A172 (cell line): ENCODE measurements around the gene TAP1. TPM values are rescaled to one million over a fixed set of nuclear protein-coding genes. Genes with fewer than 3 reads are reported as not detected.

ENCODE experiments used
- DNase-seq: peaks from one replicate; pipeline ENCODE4 v3.0.0-alpha.2; 2015; ENCODE audit warnings: low spot score
- total RNA-seq: library from RNA; depleted of rRNA; stranded (reverse); fragments of >200 nt; shearing (Covaris generic); gene quantifications from 2 replicates; pipeline ENCODE4 v1.2.3, GENCODE V29; 2014

The TAP1 gene
- total RNA-seq, 1 experiment from 2014 or later: 68.3 TPM

DNA sequence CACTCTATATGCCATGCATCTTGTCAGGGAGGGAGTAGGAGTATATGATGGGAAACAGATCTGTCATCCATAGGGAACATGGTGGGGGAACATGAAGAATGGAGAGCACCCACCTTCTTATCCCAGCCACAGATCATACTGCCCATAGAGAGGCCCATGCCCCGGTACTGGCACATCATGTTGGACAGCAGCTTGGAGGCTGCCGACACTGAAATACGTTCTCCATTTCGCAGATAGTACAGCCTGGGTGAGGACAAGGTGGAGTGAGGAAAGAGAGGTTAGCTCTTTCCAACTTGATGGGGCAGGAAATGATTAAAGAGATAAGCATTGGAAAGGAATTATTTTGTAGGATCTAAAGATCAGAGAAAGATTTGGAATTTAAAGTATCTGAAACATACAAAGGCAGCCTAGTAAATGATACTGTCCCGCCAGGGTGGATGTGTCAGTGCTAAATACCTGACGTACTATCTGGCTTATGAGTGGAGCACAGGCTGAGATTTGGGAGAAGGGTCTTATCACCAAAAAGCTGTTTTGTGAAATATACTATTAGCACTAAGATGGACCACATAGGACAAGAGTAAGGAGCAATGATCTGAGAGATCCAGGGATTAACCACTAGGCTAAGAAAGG lies 11.4 kb downstream of the TAP1 start:
- DNase-seq: no peak

GRCh38 chr6:32840604-32841246 lies 12.8 kb downstream of the TAP1 start:
- DNase-seq: no peak

DNA sequence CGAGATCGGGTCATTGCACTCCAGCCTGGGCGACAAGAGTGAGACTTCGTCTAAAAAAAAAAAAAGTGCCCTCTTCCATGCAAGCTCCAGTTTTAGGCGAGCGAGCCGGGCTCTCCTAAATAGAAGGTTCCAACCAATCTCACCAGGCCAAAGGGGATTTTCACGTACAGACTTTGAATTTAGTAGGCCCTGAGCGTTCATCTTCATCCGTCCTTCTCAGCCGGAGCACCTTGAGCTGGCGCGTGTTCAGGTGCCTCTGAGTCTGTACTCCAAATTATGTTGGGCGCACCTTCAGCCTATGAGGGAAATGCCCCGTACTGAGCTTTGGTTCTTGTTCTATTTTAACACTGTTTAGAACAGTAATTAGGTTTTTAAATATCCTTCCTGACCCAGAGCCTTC lies 14.1 kb downstream of the TAP1 start:
- DNase-seq: no peak

GRCh38 chr6:32838114-32838958 lies 15.2 kb downstream of the TAP1 start, which contains the start of gene TAP2:
TAP2 (minus strand) TSS chr6:32838739; CDS start chr6:32838233, 506 bp downstream.
- DNase-seq: peak; percentile 86

DNA sequence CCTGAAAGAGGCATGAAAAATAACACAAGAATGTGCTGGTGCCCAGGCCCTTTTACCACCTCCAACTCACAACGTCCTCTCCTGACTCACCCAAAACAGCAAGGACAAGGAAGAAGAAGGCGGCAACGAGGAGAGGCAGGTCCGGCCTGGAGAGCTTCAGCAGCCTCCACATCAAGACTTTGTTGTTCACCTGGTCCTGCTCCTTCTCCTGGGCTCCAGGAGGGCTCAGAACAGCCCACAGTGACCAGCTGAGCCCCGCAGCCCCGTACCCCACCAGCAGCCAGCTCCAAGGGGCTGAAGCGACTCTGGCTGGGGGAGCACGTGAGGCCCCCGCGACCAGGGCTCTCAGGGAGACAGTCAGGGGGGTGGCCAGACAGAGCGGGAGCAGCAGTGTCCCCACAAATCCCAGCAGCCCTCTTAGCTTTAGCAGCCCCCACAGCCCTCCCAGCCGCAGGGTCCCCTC lies 15.8 kb downstream of the TAP1 start:
- DNase-seq: peak; percentile 18

DNA sequence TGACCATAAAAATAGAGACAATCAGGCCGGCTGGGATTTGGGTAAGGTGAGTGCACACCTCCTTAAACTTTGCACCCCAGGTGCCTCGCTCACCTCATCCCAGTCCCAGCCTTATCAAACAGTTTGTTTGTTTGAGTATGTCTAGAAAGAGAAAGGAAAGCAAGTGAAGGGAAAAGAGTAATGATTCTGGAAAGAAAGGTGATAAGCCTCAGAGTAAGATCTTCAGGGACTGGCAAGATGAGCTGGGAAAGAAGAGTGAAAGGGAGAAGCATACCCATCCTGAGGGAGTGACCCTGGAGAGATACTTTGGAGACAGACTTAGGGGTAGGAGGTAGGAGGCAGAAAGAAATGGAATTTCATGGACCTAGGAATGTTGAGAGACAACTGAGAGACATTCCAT lies 16.6 kb downstream of the TAP1 start:
- no peak for DNase-seq

- DNase-seq: no peak
These were observed 18.2 kb downstream of the TAP1 start for GRCh38 chr6:32835167-32835893.

- DNase-seq: no peak
These were observed 19.8 kb downstream of the TAP1 start for GRCh38 chr6:32833664-32834063.

- no peak for DNase-seq
These were observed 21.0 kb downstream of the TAP1 start for GRCh38 chr6:32832535-32832934.

DNA sequence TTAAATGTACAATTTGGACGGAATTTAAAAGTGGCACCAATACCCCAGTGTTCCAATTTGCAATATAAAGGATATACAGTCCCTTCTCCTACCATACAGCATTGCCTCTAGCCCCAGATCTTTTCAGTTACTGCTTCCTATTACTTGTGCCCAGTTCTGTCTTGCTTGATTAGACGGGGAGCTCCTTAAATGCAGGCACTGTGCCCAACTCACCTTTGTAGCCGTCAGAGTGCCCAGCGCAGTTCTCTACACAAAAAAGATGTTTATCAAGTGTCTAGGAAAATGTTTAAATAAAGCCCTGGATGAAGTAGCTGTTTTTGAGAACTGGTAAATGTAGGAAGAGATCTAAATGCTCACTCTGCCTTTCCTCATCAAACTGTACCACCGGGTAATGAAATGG lies 22.6 kb downstream of the TAP1 start:
- no peak for DNase-seq

GRCh38 chr6:32830017-32830416 lies 23.5 kb downstream of the TAP1 start:
- DNase-seq: no peak

DNA sequence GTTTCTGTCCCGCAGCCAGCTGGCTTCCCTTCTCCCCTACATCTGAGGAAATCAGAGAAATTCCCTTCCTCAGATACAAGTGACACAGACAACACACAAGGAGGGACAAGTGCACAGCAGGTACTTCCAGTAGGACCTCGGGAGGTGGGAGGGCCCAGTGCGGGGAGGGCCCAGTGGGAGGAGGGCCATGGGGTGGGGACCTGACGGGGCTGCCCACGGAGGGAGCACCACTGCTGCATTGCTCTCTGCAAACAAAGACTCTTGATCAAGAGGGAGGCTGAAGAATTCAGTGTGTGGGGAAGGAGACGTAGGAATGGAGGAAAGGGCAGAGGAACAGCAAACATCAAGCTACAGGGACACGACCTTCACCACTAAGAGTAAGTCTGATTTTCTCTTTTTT lies 24.0 kb downstream of the TAP1 start:
- no peak for DNase-seq

DNA sequence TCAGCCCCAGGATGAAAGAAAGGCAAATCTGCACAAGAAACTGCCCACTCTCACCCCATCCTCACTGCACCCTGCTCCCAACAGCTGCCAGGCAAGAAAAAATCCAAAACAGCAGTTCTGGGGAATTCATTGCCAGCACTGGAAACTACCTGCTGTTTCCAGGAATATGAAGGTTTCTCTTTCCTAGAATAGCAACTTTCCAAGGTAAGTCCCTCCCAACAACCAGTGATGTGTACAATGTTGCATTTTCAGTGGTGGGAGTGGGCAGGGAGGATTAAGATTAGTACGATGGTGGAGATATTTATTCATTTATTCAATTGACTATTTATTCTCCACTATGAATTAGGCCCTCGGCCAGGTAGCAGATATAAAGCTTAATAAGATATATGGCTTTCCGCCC lies 26.5 kb downstream of the TAP1 start:
- DNase-seq: no peak

- DNase-seq: peak; percentile 32
These were observed 27.5 kb downstream of the TAP1 start for GRCh38 chr6:32825966-32826365.

DNA sequence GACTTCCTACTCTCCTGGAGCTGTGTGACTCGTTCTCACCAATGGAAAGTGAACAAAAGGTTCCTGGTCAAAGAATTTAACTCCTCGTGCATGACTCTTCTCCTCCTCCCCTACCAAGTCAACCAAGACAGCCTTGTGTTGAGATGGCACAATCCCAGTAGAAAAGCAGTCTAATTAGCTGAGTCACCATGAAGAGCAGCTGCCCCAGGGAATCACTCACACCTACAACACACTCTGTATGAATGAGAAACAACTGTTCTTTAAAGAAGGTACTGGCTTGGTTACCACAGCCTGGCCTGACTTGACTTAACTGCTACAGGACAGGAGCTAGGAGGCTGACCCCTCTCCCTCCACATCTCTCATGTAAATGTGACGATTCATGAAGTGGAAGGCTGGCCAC lies 33.8 kb downstream of the TAP1 start:
- DNase-seq: peak; percentile 70

DNA sequence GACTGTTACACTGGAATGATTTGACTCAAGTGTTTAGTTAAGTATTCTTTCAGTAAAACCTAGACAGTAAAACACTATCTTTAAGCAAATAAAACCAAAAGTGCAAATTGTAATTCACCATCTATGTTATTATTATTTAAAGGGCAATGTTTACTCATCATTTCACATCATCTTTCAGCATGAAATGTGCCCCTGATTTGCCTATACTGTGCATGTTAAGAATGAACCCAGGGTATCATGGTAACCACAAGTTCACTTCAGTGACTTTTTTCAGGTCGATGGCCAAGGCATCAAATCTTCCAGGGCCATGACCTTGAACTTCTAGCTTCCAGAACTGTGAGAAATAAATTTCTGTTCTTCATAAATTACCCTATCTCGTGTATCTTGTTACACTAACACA lies 34.6 kb downstream of the TAP1 start:
- no peak for DNase-seq

DNA sequence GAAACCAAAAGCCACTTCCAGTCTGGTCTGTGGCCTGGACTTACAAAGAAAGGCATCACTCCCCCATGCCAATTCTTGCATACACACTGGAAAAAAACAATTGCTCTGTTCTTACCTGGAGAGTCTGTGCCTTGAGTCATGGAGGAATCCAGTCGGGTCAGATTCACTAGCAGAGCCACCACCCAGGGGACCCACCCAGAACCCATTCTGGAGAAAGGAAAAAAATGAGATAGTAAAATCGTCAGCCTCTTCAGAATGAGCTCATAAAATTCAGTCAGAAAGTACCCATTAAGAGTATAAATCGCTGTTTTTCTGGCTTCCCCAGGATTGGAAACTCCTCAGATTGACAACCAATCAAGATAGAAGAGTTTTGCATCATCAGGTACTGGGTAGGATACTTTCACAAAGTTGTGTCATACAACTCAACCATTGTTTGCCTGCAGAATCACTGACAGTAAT lies 36.7 kb downstream of the TAP1 start, which contains the start of gene HLA-DOB:
Gene HLA-DOB, minus strand, starts transcription at position 257 of the 459 bp plus-strand sequence. Its CDS starts 51 bp downstream, at position 206.
- peak; percentile 27 for DNase-seq

GRCh38 chr6:32815996-32816395 lies 37.5 kb downstream of the TAP1 start:
- DNase-seq: no peak

DNA sequence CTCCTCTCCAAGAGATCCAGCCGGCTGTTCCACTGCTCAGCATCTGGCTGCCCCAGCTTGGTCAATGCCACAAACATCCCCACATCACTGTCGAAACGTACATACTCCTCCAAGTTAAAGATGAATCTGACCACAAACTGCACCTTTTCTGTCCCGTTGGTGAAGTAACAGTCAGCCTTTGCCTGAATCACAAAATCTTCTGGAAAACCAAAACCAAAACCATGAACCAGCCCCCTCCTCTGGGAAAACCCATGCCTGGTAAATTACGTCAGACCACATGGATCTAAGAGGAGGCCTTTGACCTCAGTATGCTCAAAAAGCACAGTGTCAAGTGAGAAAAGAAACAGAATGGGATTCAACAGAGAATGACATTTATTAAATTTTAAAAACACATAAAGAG lies 38.4 kb downstream of the TAP1 start:
- DNase-seq: no peak

GRCh38 chr6:32814145-32814544 lies 39.4 kb downstream of the TAP1 start:
- DNase-seq: no peak

- no peak for DNase-seq
These were observed 44.3 kb downstream of the TAP1 start for GRCh38 chr6:32809171-32809570.
